B cell (primary cell): Measurements from ENCODE around the gene KIAA0825. TPM values are rescaled to one million over a fixed set of nuclear protein-coding genes. Genes with fewer than 3 reads are reported as not detected.

Experiments used
- ATAC-seq: fragments of 200-7000 bp; cut with Tn5 transposase; one replicate; pipeline ENCODE4 v1.10.0; 2021; ENCODE audit warnings: low read depth, mild to moderate bottlenecking, moderate number of reproducible peaks, moderate library complexity
- CTCF ChIA-PET: fragments of 350-600 bp; sonication (Branson Sonifier 250); formaldehyde crosslinking; loops from one replicate; lab custom pipeline; 2021; ENCODE audit warnings: antibody characterized with exemption, inconsistent platforms; lab: Charles Lee
- POLR2A ChIA-PET: fragments of 350-600 bp; sonication (Branson Sonifier 250); formaldehyde crosslinking; loops from one replicate; lab custom pipeline; 2021; ENCODE audit warnings: antibody characterized with exemption; lab: Charles Lee
- DNase-seq: peaks from one replicate; pipeline ENCODE4 v3.0.0; 2013
- H2AFZ ChIP-seq: 2 replicates; pipeline ENCODE4 v1.6.1; 2012; ENCODE audit warnings: mild to moderate bottlenecking, low read depth, low read length; ENCODE audit not compliant: insufficient read depth, poor library complexity, severe bottlenecking
- H3K27ac ChIP-seq, 2 donors: 1 replicate in 1 of 2; 2 replicates in 1 of 2; pipeline ENCODE4 v1.5.1; 2012 to 2013; ENCODE audit warnings: low read length in 2 of 2, mild to moderate bottlenecking in 2 of 2, moderate library complexity in 1 of 2
- H3K27me3 ChIP-seq, 4 experiments: fragments of 200-600 bp in 1 of 4; sonication (generic) in 1 of 4; replicated peaks in 1 of 4; 1 replicate in 2 of 4; 2 replicates in 2 of 4; pipeline versions ENCODE4 v1.6.1 to v1.7.0; 2013 to 2016; ENCODE audit warnings: low read length in 3 of 4, mild to moderate bottlenecking in 2 of 4, mixed read lengths in 1 of 4, moderate library complexity in 1 of 4; ENCODE audit not compliant: insufficient read depth in 4 of 4, control insufficient read depth in 3 of 4; ENCODE audit errors: control extremely low read depth in 1 of 4
- H3K36me3 ChIP-seq, 2 experiments: replicated peaks in 1 of 2; 1 replicate in 1 of 2; 2 replicates in 1 of 2; pipeline versions ENCODE4 v1.6.1 to v1.7.1; 2013; ENCODE audit warnings: low read length in 1 of 2; ENCODE audit not compliant: insufficient read depth in 2 of 2, control insufficient read depth in 1 of 2; ENCODE audit errors: control extremely low read depth in 1 of 2, extremely low read depth in 1 of 2
- H3K4me1 ChIP-seq, 2 donors: fragments of 200-600 bp in 1 of 2; sonication (generic) in 1 of 2; 1 replicate in 1 of 2; 2 replicates in 1 of 2; pipeline versions ENCODE4 v1.5.1 to v1.6.1; 2013 to 2017; ENCODE audit warnings: low read length in 2 of 2; ENCODE audit not compliant: control insufficient read depth in 2 of 2, insufficient read depth in 2 of 2
- H3K4me2 ChIP-seq: replicated peaks from 2 replicates; pipeline ENCODE3; 2012; ENCODE audit warnings: mild to moderate bottlenecking, low read depth, low read length; ENCODE audit not compliant: poor library complexity, severe bottlenecking
- H3K4me3 ChIP-seq, 5 experiments: fragments of 200-600 bp in 1 of 5; sonication (generic) in 1 of 5; 1 replicate in 3 of 5; 2 replicates in 2 of 5; pipeline versions ENCODE4 v1.5.1 to v1.7.0; 2011 to 2016; ENCODE audit warnings: low read length in 4 of 5, mild to moderate bottlenecking in 4 of 5, low read depth in 2 of 5, control low read depth in 1 of 5, moderate library complexity in 1 of 5; ENCODE audit not compliant: insufficient read depth in 1 of 5; ENCODE audit errors: control extremely low read depth in 1 of 5, extremely low read depth in 1 of 5
- H3K79me2 ChIP-seq: fragments of 200-600 bp; sonication (generic); one replicate; pipeline ENCODE4 v1.6.0; 2016; ENCODE audit warnings: low read length; ENCODE audit not compliant: control insufficient read depth, insufficient read depth
- H3K9ac ChIP-seq: fragments of 200-600 bp; sonication (generic); 2 replicates; pipeline ENCODE4 v1.6.1; 2017; ENCODE audit warnings: mild to moderate bottlenecking, low read length, moderate library complexity
- H3K9me3 ChIP-seq, 3 donors: one replicate each; pipeline versions ENCODE4 v1.6.1 to v1.7.1; 2013; ENCODE audit warnings: low read length in 2 of 3; ENCODE audit not compliant: control insufficient read depth in 2 of 3, insufficient read depth in 1 of 3; ENCODE audit errors: control extremely low read depth in 1 of 3
- H4K20me1 ChIP-seq: 2 replicates; pipeline ENCODE4 v1.6.0; 2012; ENCODE audit warnings: mild to moderate bottlenecking, low read length; ENCODE audit not compliant: insufficient read depth, control insufficient read depth, poor library complexity, severe bottlenecking
- H3K27ac Mint-ChIP-seq: one replicate; pipeline ENCODE4 v1.8.0; 2021; ENCODE audit warnings: mixed read lengths
- H3K27me3 Mint-ChIP-seq: one replicate; pipeline ENCODE4 v1.8.0; 2021; ENCODE audit warnings: mixed read lengths
- H3K4me1 Mint-ChIP-seq: one replicate; pipeline ENCODE4 v1.8.0; 2021; ENCODE audit warnings: mixed read lengths
- H3K4me3 Mint-ChIP-seq: one replicate; pipeline ENCODE4 v1.8.0; 2021; ENCODE audit warnings: mixed read lengths
- H3K9me3 Mint-ChIP-seq: one replicate; pipeline ENCODE4 v1.8.0; 2022; ENCODE audit warnings: mixed read lengths; ENCODE audit not compliant: insufficient read depth
- EZH2 ChIP-seq: IDR thresholded peaks from 2 replicates; pipeline ENCODE4 v1.6.1; 2012; ENCODE audit warnings: borderline replicate concordance, low read depth, mild to moderate bottlenecking, moderate library complexity, low read length; ENCODE audit not compliant: insufficient read depth, poor library complexity, severe bottlenecking
- WGBS: methylation state at CpG from one replicate; pipeline ENCODE4 v1.1.5; 2013; ENCODE audit warnings: missing lambda C conversion rate; ENCODE audit not compliant: insufficient coverage; 5-methylcytosine and 5-hydroxymethylcytosine counted together
- intact Hi-C: fragments of 100-400 bp; cut with micrococcal nuclease; formaldehyde crosslinking; loops from one replicate; pipeline ENCODE4 v1.10.0; 2022
- polyA plus RNA-seq: library from polyadenylated mRNA; depleted of rRNA; stranded (reverse); fragments of >200 nt; gene quantifications from 2 replicates; pipeline ENCODE4 v1.2.3, GENCODE V29; 2012
- total RNA-seq, 2 donors: library from RNA; stranded (reverse); fragments of 120-200 nt in 1 of 2; gene quantifications; 1 replicate in 1 of 2; 2 replicates in 1 of 2; pipeline versions ENCODE4 v1.2.3 to v1.2.4, GENCODE V29; 2013 to 2022
- TF ChIP-seq, protein P1 (sequence below): fragments of 200-600 bp; IDR thresholded peaks from one replicate; pipeline ENCODE4 v1.8.0; 2022; ENCODE audit warnings: antibody characterized with exemption, mild to moderate bottlenecking

KIAA0825 gene
- total and polyA plus RNA-seq, 2 donors (not counting 1 experiment from before 2014, with no cell fraction given), result 0.43 to 2.7 TPM

DNA sequence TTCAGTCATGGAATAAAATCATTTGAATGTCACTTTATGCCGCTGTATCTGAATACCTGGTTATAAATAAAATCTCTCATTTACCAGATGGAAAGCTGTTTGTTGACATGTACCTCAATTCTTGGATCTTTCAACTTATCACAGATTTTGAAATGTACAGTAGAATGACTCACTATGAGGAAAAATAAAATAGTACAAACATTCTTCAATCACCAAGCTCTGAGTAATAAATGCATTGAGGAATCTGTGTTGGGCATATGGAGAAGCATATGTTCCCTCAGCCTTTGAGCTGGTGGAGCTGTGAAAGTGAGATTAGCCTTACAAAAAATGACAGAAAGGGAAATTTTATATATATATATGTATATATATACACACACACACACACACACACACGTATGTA lies 175.4 kb downstream of the KIAA0825 start:
- Histone ChIP-seq H4K20me1 (no peaks in the 10 kb centered on the region), H3K27me3 (no peaks in the 10 kb centered on the region), H3K27ac (no peak overlapping the region), H3K4me2 (no peak overlapping the region), H2AFZ (no peak overlapping the region), H3K4me1 (no peaks in the 10 kb centered on the region), H3K36me3 (no peaks in the 10 kb centered on the region), H3K79me2 (no peaks in the 10 kb centered on the region), H3K4me3 (no peak overlapping the region), H3K9me3 (peaks cover 0 to 1% (median 0%) of the 10 kb centered on the region in 3 donors), H3K9ac (no peak overlapping the region)
- DNase-seq (no peak), ATAC-seq (no peak)
- ChIA-PET CTCF (no interaction called here), POLR2A (no interaction called here)
- intact Hi-C loops, result no loop called here
- Mint-ChIP-seq H3K27ac (no peak overlapping the region), H3K4me3 (no peak overlapping the region), H3K27me3 (no peaks in the 10 kb centered on the region), H3K9me3 (no peaks in the 10 kb centered on the region), H3K4me1 (no peaks in the 10 kb centered on the region)
- no peak for TF ChIP-seq EZH2
- TF ChIP-seq, protein P1, sequence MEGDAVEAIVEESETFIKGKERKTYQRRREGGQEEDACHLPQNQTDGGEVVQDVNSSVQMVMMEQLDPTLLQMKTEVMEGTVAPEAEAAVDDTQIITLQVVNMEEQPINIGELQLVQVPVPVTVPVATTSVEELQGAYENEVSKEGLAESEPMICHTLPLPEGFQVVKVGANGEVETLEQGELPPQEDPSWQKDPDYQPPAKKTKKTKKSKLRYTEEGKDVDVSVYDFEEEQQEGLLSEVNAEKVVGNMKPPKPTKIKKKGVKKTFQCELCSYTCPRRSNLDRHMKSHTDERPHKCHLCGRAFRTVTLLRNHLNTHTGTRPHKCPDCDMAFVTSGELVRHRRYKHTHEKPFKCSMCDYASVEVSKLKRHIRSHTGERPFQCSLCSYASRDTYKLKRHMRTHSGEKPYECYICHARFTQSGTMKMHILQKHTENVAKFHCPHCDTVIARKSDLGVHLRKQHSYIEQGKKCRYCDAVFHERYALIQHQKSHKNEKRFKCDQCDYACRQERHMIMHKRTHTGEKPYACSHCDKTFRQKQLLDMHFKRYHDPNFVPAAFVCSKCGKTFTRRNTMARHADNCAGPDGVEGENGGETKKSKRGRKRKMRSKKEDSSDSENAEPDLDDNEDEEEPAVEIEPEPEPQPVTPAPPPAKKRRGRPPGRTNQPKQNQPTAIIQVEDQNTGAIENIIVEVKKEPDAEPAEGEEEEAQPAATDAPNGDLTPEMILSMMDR, result no peak
- WGBS, result no CpG with 5 or more reads among the region's 2 CpGs

DNA sequence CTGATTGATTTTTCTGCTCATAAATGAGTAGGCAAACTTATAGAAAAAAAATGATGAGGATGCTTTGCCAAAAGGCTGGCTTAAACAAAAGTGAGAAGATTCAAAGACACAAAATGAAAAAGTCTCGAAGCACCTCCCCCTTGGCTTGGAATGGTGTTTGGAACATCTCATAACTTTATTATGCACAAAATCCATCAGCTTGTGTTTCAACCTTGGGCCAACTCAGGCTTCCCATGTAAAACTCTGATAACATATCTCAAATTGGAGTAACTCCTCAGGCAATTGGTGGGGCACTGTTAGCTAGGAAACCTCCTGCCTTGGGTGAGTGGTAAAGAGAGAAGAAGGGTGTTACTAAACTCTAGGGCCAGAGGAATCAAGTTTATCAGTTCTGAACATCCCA lies 176.3 kb downstream of the KIAA0825 start:
- no peak overlapping the region for H2AFZ ChIP-seq
- Mint-ChIP-seq H3K27ac (no peak overlapping the region), H3K4me1 (no peaks in the 10 kb centered on the region), H3K4me3 (no peak overlapping the region), H3K9me3 (no peaks in the 10 kb centered on the region), H3K27me3 (no peaks in the 10 kb centered on the region)
- ChIA-PET CTCF (no interaction called here), POLR2A (no interaction called here)
- TF ChIP-seq, protein P1, result no peak
- no peak for TF ChIP-seq EZH2
- H3K4me1 ChIP-seq, result no peaks in the 10 kb centered on the region
- no peak overlapping the region for H3K27ac ChIP-seq
- no peaks in the 10 kb centered on the region for H4K20me1 ChIP-seq
- ATAC-seq (no peak), DNase-seq (no peak)
- H3K4me2 ChIP-seq, result no peak overlapping the region
- no peak overlapping the region for H3K9ac ChIP-seq
- H3K27me3 ChIP-seq, result no peaks in the 10 kb centered on the region
- H3K4me3 ChIP-seq, result no peak overlapping the region
- peaks cover 0 to 1% (median 0%) of the 10 kb centered on the region in 3 donors for H3K9me3 ChIP-seq
- H3K79me2 ChIP-seq, result no peaks in the 10 kb centered on the region
- no peaks in the 10 kb centered on the region for H3K36me3 ChIP-seq
- intact Hi-C loops, result no loop called here
- no CpG with 5 or more reads among the region's 1 CpG for WGBS
